UCSD-AML1 (cell line): ENCODE data around the gene SHROOM3.

ENCODE experiments used
- DNase-seq: peaks from one replicate; lab custom pipeline; 2025; ENCODE audit not compliant: unreplicated experiment; lab: John Stamatoyannopoulos, UW

SHROOM3 gene

GRCh38 chr4:76654791-76655190, 219.8 kb downstream of the SHROOM3 start:
- no peak for DNase-seq

DNA sequence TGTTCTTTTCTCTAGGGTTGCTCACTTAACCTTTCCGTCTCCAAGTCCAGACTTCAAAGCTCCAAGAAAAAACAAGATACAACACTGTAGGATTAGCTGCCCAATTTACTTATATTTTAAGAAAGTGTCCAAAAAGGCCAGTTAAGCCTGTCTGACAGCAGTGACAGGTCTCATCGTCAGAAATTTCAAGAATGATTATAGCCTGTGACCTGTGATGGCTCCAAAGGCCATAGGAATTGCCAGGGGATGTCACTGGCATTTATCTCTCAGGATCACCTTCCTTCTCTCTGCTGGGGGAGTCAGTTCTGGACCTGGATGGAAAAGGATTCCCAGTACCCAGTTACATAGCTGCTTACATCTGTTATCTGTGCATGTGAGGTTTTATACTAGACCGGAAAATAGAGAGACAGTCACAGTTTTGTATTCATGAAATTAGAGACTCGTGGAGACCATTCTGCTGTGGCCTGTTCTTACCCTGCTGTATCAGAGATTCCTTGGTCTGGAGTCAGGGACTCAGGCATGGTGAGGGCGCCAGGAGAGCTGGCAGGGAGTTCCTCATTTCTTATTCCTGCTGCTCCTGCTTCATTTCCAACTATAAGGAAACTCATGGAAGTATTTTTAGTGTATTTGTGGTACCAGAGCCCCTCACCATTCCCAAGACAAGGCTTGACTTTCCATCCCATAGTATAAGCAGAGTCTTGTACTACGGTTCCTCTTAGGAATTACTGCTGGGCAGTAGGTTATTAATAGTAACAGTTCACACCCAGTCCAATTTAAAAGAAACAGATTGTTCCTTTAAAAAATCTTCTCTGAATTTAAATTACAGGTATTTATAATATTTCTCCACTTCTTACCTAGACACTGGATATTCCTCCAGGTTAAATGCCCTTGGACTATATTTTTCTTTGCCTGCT, 220.8 kb downstream of the SHROOM3 start:
- no peak for DNase-seq

DNA sequence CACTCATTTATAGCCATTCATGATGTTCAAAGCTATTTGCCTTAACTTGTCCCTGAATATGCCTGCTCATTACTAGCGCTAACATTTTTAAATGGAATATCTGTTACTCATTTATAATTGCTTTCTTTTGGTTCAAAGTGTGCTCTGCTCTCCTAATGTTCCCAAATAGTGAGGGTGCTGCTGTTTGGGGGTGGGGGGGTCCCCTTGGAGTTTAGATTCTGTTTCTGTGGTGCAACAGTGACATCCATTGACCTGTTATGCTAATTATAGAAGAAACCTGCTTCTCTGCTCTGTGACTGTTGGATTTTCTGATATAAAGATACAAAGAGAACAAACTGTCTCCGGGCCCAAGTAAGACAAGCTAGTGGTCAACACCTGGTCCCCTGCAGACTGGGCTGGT, 222.4 kb downstream of the SHROOM3 start:
- no peak for DNase-seq

- no peak for DNase-seq
Observed at GRCh38 chr4:76658231-76659102, 223.4 kb downstream of the SHROOM3 start.

- no peak for DNase-seq
Observed at GRCh38 chr4:76659103-76659490, 224.1 kb downstream of the SHROOM3 start.

- no peak for DNase-seq
Observed at GRCh38 chr4:76663824-76664223, 228.8 kb downstream of the SHROOM3 start.

DNA sequence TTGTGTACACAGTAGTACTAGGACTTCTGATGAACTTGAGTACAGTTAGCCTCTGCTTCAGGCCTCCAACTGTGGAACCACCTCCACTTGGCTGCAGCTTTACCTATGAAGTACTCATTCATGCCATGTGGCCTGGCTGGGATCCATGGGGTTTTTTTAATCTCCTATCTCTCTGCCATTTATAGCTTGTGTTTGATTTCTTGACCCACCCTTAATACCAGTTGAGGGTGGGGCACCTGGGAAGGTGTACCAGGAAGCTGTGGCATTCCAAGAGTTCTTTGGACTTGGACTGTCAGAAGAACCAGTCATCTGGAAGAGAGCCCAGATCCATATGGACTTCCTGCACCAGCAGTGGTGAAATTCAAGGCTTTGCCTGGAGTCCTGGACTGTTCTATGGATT, 230.1 kb downstream of the SHROOM3 start:
- DNase-seq = no peak

DNA sequence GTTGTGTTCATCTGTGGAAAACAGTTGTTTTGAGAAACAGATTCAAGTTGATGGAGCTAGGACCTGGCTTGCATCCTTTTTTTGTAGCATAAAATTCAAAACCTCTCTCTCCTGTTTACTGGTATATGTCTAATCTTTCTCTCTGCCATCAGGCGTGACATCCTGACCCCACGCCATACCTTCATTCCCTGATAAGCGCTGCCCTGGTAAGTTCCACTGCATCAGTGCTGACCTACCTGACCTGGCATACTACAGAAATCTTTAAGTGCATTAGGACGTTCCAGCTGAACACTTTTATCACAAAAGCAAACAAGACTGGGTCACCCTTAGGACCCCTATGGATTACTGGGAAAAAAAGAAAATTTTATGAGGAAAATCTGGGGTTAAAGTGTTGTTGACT, 230.7 kb downstream of the SHROOM3 start:
- DNase-seq = no peak

DNA sequence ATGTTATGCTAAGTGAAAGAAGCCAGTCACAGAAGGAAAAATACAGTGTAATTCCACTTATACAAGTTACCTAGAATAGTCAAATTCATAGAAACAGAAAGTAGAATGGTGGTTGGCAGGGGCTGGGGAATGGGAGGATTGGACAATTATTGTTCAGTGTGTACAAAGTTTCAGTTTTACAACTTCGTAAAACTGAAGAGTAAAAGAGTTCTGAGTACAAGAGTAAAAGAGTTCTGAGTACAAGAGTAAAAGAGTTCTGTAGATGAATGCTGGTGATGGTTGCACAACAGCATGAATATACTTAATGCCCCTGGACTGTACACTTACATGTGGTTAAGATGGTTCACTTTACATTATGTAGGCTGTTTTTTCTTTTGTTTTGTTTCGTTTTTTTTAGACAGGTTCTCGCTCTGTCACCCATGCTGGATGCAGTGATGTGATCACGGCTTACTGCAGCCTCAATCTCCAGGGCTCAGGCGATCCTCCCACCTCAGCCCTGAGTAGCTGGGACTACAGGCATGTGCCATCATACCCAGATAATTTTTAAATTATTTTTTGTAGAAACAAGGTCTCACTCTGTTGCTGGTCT, 232.0 kb downstream of the SHROOM3 start:
- DNase-seq = no peak

GRCh38 chr4:76670631-76671030, 235.6 kb downstream of the SHROOM3 start:
- no peak for DNase-seq

GRCh38 chr4:76673362-76673761, 238.3 kb downstream of the SHROOM3 start:
- DNase-seq = no peak

DNA sequence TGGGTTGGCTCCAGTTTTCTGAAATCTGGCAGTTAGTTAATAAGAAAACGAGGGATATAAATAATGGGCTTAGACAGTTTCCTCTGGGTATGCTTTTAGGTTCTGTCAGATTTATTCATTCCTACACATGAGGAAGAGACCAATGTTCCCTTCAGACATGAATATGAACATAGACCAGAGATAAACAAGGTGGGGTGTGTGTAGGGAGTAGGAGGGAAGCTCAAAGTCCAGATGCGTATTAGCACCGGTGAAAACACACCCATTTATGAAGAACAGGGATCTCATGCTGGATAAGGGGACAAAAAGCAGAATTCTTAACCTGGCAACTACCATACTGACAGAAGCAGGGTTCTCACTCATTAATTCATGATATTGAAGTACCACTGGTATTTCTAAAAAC, 240.0 kb downstream of the SHROOM3 start:
- no peak for DNase-seq

- DNase-seq = no peak
Observed at GRCh38 chr4:76677571-76678326, 242.7 kb downstream of the SHROOM3 start.

DNA sequence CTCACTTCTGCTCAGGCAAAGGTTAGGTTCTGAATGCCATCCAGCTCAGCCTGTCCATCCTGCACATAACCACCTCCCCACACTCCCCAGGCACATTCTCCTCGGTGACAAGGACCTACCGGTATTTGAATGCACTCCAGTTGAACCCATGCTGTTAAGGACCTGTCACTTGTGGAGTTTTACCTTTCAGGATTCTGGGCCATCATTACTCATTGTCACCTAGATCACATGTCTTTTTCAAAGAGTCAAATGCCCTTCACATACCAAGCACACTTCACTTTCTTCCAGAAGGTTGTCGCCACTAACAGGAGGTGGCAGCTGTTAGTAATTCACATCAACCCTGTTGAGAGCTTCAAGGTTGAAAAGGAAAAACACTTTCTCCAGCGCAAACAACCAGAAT, 244.7 kb downstream of the SHROOM3 start:
- no peak for DNase-seq

DNA sequence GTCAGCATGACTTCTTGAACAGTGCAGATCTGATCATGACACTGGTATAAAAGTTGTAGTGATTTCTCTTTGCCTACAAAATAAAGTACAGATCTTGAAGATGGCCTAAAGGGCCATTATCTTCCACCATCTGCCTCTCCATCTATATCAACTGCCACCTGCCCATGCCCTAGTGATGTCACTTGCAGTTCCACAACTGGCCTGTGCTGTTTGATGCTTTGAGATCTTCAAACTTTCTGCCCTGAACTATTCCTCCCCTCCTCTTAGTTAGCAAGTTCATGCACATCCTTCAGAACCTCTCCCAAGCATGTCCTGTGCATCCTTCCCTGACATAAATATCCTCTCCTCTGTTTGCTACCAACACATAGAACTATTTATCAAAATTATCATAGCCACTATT, 245.9 kb downstream of the SHROOM3 start:
- no peak for DNase-seq

- DNase-seq = no peak
Observed at GRCh38 chr4:76681996-76682395, 247.0 kb downstream of the SHROOM3 start.

DNA sequence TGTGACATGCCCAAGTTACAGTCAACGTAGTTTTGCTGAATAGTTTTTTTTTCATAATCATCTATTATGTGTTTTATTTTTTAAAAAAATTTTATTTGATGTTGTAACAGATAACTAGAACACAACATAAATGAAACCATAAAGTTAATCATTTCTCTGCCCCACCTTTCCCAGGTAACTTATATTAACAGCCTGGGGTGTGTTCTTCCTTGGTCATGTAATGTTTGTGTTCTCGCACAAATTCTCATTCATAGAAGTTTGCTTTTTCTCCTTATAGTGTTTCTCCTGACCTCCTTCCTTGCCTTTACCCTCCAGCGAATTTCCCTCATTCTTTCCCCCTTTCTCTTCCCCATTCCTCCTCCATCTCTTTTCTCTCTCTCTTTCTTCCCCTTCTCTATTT, 248.1 kb downstream of the SHROOM3 start:
- DNase-seq = no peak

GRCh38 chr4:76687746-76688448, 252.9 kb downstream of the SHROOM3 start:
- DNase-seq = no peak

DNA sequence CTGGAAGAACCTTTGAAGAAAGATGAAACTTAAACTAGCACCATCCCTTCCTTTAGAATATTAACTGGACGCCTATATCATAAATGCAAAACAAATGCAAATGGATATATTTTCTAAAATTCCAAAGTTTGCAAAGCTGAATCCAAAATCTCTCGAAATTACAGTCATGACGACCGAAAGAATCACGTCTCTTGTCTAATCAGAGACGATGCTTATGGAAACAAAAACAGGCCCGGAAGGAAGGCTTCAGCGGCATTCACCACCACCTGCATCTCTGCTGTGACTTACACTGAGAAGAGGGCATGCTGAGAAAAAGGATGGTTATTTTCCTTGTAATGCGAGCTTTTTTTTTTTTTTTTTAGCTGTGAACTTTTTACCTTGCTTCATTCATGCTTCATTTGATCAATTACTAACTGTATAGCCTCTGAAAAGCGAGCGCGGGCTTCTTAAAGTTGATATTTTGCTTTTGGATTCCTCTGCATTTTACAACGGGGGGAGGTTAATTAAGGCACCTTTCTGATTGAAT, 253.7 kb downstream of the SHROOM3 start:
- DNase-seq = no peak
